HG02981 (cell line): ENCODE results near the gene TALDO1.
A peak's percentile ranks its signal among the peaks of the same experiment; 100 is the strongest.

Experiments used
- ATAC-seq: cut with Tn5 transposase; IDR thresholded peaks from one replicate; pipeline ENCODE4 v1.9.1; 2021; ENCODE audit warnings: mild to moderate bottlenecking, moderate library complexity; ENCODE audit not compliant: unreplicated experiment

The TALDO1 gene

DNA sequence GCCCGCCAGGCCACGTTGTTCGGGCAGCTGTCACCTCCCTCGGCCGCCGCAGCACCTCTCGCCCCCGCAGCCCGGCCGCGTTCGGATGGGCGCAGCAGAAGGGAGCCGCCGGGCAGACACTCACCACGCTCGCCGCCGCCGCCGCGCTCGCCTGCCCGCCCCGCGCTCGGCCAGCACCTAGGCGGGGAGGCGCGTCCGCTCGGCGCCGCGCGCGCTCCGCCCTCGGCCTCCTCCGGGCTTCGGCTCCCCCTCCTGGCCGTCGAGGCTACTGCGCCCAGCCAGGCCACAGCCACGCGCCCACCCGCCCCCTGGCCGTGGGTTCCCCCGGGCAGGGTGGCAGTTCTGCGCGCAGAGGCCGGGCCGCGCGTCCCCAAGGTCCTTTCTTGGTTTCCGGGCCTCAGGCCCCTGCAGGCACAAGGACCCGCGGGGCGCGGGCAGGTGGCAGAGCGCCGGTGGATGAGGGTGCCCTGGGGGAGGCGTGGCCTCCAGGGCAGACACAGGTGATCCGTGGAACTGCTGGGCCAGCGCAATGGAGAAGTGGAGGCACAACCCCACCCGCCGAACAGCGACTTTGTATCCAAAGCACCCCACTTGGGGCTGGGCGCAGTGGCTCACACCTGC, 50.9 kb downstream of the TALDO1 start, which contains the start of gene SLC25A22:
TSS of gene SLC25A22 (minus strand) at position 189 of the 621 bp plus-strand sequence. CDS start 3,275 bp downstream, outside the sequence.
- peak; percentile 56 for ATAC-seq

DNA sequence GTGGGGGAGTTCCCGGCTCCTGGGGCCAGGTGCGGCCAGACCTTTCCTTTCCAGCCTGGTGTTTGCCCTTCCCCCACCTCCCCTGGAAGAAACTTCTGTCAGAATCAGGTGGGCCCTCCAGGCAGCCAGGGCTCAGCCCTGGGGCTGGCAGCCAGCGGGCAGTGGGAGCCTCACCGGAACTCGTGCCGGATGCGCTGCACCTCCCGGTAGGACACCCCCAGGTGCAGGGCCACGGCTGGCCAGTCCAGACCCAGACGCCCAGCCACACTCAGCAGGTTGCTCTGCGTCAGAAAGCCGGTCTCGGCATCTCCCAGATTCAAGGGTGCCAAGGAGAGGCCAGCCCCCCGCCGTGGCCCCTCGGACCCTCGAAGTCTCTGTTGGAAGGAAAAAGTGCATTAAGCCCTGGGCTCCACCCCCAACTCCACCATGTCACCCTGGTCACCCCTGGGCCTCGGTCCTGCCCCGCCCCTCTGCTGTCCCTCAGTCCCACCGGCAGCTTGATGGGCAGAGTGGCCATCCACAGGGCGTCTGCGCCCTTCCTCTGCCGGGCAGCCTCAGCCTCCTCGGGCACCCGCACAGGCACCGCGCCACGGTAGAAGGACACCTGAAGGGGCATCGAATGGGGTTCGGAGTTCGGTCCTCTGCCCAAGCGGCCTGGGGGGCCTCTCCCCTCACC, 52.5 kb downstream of the TALDO1 start:
- no peak for ATAC-seq

DNA sequence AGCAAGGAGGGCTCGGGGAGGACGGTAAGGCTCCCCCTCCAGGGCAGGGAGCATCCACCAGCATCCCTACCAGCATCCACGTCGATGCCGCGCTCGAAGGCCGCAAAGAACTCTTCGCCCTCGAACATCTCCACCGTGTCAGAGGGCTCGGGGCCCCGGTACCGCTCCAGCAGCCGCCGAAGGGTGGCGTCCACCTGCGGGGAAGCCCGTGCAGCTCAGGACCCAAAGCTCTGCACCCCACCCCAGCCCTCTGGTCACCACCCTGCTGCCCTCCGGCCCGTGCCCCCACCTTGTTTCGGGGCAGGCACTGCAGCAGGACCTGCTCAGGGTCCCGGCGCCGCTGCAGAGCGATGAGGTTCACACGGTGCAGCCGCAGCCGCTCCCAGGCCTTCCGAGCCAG, 53.2 kb downstream of the TALDO1 start:
- no peak for ATAC-seq

DNA sequence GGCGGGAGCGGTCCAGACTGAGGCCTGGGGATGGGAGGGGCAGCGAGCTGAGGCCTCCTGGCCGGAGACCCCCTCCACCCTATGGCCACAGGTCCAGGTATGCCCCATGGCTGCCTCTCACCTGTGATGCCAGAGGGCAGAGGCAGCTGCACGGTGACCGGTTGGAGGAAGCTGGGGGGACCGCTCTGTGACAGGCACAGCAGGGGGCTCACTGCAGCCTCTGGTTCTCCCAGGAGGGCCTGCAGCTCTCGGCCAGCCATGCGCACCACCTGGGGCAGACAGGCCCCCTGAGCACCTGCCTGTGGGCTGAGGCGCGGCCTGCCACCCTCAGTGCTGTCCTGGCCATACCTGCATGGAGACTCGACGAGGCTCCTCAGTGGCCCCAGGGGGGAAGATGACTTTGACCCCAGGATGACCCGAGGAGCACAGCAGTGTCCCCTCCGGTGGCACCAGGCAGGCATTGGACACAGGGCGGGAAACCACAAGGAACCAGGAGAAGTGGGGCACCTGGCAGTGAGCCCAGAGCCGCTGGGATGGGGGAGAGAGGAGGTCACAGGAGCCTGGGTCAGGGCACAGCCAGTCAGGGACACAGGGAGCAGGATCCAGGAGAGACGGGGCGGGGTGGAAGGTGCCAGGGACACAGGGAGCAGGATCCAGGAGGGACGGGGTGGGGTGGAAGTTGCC, 54.0 kb downstream of the TALDO1 start:
- no peak for ATAC-seq

DNA sequence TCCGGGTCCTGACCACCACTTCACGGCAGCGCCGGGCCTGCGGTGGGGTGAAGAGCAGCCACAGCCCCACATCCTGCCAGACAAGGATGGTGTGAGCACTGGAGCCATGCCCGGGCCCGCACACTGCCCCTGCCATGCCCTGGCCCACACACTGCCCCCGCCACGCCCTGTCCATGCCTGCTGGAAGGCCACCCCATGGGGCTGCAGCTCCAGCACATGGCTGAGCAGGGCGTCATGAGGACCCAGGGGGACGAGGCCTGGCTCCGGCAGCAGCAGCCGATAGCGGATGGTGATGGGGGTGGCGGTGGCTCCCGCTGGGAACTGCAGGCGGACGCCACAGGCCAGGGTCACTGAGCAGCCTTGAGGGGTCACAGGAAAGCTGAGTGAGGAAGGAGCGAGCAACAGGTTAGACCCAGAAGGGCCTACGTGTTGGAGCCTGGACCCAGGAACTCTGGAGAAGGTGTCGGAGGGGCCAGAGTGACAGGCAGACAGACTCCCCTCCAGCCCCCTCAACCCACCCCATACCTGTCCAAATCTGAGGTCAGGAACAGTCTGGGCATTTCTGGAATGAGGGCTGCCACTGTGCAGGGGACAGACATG, 54.9 kb downstream of the TALDO1 start:
- ATAC-seq, result no peak

DNA sequence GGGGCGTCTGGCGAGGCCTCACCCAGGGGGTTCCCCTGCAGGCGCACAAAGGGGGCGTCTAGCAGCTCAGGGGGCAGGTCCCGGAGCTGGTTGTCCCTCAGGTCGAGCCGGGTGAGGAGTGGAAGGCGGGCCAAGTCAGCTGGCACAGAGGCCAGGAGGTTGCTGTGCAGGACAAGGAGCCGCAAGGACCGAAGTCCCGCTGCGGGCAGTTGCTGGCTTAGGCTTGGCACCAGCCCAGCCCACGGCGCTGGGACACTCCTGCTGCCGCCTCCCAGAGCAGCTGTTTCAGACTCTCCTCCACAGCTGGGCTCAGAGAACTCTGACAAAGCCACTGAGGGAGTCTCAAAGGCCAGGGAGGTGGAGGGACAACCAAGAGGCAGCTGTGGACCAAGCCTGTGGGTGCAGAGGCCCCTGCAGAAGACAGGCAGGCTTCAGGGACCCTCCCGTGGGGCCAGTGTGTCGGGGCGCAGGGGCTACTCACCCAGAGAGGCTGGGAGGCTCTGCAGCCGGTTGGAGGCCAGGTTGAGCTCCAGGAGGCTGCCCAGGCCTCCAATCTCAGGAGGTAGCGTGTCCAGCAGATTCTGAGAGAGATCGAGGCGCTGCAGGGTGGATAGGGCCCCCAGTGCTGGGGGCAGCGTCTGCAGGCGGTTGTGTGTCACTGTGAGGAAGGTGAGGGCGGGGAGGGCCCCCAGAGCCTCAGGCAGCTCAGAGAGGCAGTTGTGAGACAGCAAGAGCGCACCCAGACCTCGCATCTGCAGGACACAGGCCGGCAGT, 55.6 kb downstream of the TALDO1 start:
- ATAC-seq, result no peak

DNA sequence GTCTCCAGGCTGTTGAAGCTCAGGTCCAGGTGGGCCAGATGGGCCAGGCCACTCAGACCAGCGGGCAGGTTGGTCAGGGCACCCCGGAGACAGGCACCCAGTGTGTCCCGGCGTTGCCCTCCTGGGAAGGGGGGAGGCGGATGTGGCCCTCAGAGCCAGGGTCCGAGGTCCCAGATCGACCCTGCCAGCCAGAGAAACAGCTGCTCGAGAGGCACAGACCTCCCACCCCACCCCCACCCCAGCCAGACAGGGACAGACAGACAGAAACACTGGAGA, 56.1 kb downstream of the TALDO1 start:
- ATAC-seq, result no peak

DNA sequence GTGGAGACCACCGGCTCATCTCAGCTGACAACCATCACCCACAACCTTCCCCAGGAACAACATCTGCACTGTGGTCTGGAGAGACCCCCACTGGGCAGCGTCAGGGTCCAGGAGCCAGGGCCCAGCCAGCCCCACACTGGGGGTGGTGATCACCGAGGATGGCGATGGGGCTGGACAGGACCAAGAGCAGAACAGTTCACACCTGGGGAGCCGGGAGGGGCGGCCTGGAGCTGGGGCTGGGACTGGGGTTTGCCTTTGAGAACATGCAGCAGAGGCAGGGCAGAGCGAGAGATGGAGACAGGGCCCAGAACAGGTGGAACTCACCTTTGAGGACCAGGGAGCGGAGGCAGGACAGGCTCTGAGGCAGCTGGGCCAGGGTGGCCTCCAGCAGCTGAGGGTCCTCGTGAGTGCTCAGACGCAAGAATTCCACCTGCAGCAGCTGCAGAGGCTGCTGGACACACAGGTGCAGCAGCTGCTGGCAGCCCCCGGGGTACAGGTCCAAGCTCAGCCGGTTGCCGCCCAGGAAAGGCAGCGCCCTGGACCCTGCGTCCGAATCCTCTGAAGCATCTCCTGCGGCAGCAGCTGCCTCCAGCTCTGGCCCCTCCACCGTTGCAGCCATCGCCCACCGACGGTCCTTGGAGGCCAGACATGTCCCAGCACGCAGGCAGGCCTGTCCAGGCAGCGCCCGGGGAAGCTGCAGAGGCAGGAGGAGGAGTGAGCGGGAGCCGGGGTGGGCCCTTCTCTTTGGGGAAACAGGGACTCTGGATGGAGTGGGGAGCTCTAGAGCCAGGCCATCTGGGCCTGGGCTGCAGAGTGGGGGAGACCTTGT, 56.7 kb downstream of the TALDO1 start:
- no peak for ATAC-seq

DNA sequence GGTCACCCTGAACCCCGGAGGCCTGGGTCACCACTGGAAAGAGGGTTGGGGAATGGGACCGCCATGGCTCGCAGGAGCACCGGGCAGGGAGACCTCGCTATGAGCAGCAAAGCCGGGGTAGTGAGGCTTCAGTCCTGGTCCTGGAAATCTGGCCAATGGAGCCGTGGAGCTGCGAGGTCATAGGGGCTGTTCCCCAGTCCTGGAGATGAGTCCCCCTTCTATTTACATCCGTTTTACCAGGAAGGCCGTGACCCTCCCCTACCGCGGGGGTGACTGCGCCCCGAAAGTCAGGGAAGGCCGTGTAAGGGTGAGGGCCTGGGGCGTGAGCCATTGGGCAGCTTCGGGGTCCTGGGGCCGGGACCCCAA, 57.3 kb downstream of the TALDO1 start:
- no peak for ATAC-seq

DNA sequence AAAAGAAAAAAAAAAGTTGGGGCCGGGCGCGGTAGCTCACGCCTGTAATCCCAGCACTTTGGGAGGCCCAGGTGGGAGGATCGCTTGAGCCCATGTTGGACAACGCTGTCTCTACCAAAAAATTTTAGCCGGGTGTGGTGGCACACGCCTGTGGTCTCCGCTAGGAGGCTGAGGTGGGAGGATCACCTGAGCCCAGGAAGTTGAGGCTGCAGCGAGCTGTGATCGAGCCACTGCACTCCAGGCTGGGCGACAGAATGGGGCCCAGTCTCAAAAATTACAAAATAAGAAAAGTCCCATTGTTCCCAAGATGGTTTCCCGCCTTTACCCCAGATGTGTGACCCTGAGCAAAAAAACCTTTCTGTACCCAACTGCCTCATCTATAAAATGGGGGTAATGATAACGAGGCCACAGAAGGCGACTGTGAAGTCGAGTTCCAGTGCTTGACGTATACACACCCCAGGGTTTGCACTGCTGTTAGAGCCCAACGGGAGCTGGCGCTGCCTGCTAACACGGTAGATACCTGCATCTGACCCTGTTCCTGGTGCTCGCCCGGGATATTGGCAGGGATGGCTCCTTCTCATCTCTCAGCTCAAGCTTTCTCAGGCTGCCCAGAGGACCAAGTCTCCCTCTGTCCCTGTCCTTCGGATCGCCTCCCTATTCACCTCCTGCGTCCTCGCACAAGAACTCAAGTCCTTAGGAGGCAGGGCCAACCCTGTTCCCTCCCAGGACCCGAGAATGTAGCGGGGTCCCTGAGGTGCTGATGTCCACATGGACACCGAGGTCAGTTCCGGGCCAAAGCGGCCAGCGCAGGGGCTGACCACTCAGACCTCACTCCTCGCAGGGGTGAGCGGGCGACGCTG, 61.4 kb downstream of the TALDO1 start:
- ATAC-seq, result no peak

DNA sequence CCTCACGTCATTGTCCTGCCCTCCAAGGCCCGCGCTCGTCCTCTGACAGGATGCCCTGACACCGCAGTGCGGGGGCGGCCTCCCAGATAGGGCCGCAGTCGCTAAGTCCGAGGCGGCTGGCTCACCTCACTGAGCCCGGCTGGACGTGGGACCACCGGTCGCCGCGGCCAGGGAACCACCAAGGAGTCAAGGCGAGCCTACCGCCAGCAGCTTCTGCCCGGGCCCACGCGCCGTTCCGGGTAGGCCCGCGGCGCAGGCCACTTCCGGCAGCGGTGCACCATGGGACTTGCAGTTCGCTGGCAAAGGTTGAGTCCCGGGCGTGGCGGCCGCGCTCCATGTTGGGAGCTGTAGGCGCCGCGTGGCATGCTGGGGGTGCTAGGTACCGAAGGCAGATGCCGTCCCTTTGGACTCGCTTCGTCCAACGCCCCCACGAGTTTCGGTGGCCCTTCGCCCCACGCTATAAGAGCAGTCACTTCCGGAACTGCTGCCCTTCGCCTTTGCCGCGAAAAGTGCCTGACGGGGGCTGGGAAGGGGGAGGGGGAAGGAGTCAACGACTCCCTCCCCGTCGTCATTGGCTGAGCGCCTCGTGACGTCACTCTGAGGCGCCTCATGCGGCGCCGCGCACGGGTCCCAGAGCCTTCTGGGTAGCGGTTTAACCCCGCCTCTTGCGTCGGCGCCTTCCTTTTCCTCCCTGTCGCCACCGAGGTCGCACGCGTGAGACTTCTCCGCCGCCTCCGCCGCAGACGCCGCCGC, 62.2 kb downstream of the TALDO1 start, which contains the start of gene RPLP2:
TSS of gene RPLP2 (plus strand) at position 681 of the 753 bp plus-strand sequence. CDS start 268 bp downstream, outside the sequence.
- peak; percentile 70 for ATAC-seq

DNA sequence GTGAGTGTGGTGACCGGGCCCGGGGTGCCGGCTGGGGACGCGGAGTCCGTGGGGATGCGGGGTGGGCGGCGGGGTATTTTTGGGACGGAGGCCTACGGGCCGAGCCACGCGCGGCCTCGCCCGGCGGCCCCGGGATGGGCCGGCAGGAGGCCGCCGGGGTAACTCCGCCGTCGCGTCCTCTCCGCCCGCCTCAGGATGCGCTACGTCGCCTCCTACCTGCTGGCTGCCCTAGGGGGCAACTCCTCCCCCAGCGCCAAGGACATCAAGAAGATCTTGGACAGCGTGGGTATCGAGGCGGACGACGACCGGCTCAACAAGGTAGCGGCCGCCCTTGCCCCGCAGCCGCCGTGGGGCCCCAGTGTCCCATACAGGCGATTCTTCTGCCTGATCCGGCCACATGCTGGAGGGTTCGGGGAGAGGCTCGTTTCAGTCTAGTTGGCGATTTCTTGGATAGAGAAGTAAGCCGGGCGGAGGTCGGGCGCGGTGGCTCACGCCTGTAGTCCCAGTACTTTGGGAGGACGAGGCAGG, 62.8 kb downstream of the TALDO1 start:
- ATAC-seq, result peak; percentile 12

DNA sequence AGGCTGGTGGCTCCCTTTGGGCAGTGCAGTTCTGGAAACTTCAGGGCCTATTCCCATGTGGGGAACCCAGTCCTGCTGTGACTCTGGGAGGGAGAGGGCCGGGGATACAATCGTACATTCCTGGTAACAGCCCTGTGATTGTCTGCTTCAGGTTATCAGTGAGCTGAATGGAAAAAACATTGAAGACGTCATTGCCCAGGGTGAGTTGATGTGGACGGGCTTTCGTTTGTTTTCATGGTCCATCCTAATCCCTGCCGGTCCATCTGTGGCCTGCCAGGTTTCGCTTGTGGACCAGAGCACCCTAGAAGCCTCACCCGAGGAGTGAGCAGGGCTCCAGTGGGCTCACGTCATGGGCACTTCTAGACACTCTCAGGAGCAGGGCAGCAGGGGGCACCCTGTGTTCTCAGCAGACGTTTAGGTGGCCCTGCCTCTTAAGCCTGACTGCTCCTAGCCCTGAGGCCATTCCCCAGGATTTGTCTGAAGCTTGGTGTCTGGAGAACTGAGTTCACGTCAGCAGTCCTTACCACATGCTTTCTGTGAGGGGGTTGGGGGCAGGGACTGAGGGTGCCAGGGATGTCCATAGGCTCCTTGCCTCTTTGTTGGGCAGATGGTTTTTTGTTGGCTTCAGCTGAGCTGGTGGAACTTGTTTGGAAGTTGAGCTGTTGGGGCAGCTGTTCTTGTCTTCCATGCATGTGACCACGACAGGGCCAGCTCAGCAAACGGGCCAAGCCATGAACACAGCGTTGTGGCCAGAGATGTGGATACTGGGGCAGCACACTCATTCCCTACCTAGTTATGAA, 64.4 kb downstream of the TALDO1 start:
- ATAC-seq, result no peak

DNA sequence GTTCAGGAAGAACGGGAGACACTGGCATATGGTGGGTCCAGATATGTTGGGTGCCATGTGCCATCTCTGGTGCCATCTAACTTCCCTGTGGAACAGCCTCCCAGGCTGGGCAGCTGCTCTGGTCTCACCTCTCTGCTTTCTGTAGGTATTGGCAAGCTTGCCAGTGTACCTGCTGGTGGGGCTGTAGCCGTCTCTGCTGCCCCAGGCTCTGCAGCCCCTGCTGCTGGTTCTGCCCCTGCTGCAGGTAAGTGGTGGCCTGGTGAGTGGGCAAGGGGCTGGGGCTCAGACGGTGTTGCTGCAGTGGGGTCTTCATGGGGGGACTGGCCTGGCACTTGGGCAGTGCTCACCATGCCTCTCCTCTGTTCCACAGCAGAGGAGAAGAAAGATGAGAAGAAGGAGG, 65.1 kb downstream of the TALDO1 start:
- ATAC-seq, result no peak

DNA sequence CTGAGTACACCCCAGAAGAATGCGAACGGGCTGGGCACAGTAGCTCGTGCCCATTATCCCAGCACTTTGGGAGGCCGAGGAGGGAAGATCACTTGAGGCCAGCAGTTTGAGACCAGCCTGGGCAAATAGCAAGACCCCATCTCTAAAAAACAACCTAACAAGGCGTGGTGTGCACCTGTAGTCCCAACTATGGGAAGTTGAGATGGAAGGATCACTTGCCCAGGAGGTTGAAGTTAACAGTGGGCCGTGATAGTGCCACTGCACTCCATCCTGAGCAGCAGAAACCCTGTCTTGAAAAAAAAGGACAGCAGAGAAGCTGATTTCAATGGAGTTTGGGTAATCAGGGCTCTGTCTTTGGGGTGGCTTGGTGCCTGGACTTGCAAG, 65.8 kb downstream of the TALDO1 start:
- ATAC-seq, result no peak

DNA sequence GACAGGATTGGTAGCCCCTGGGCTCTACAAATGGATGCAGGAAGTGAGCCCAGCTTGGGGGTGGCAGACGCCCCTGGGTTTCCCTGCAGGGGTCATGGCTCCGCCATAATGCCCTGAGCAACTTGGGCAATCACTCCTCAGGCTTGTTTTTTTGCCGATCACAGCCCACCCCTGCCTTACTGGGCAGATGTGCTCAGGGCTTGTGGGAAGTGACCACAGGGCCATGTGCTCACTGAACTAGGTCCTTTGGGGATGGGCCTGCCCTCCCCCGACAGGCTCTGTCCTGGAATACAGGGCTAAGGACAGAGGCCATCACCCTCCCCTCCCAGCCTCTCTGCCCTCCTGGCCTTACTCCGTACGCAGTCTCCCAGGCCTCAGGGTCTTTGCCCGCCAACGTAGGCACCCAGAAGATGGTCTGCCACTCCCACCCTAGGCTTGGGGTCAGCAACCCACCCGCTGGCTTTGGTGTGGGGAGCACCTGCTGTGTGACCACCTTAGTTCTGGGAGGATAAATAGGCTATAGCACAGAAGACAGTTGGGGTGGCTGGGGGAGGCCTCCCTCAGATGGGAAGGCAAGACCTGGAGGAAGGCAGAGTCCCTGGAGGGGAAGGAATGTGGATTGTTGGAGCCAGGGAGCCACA, 66.3 kb downstream of the TALDO1 start:
- no peak for ATAC-seq
